HepG2 (cell line): Measurements from ENCODE around the gene RGS6. TPM values are rescaled to one million over a fixed set of nuclear protein-coding genes. Genes with fewer than 3 reads are reported as not detected.
"Not testable (repeated sequence)": the region's sequence is repeated elsewhere in the genome, so short reads cannot be mapped to it uniquely, and the experiment has no call there.

Source experiments
- ATAC-seq: fragments of 200-7000 bp; cut with Tn5 transposase; 3 replicates; pipeline ENCODE4 v1.9.1; 2020; ENCODE audit warnings: mild to moderate bottlenecking, moderate library complexity
- BruUV-seq: library from RNA; stranded (reverse); fragments of 400-500 nt; replicated peaks from 2 replicates; lab custom pipeline; 2021; lab: Mats Ljungman, UMichigan
- CTCF ChIA-PET: fragments of 300-600 bp; formaldehyde crosslinking; extraction: SDS; loops from one replicate; lab custom pipeline; 2021; ENCODE audit warnings: low total read pairs, inconsistent platforms, low intra/inter-chr PET ratio; lab: Yijun Ruan, JAX
- POLR2A ChIA-PET: fragments of 350-600 bp; sonication (Branson Sonifier 250); formaldehyde crosslinking; loops from one replicate; lab custom pipeline; 2020; ENCODE audit warnings: antibody characterized with exemption, inconsistent platforms; lab: Yijun Ruan, JAX
- DNase-seq: peaks from one replicate; pipeline ENCODE4 v3.0.0-alpha.2; 2015; ENCODE audit warnings: low spot score
- FAIRE-seq: peaks from 3 replicates; lab custom pipeline; 2011; peaks lifted over from hg19 to GRCh38; lab: Jason Lieb, UNC
- H2AFZ ChIP-seq: one replicate; pipeline ENCODE4 v1.6.1; 2011; ENCODE audit warnings: low read length, inconsistent platforms
- H3K27ac ChIP-seq: fragments of 300-600 bp; 3 replicates; pipeline ENCODE4 v1.8.0; 2011; ENCODE audit warnings: mixed run types, mild to moderate bottlenecking, mixed read lengths, low read length, inconsistent platforms; ENCODE audit not compliant: insufficient read depth; ENCODE audit errors: extremely low read length
- H3K27me3 ChIP-seq, 2 experiments: fragments of 200-600 bp in 1 of 2; 2 replicates in 1 of 2; 3 replicates in 1 of 2; pipeline versions ENCODE4 v1.6.0 to v1.8.0; 2011; ENCODE audit warnings: low read length in 2 of 2, mild to moderate bottlenecking in 2 of 2, moderate library complexity in 2 of 2, inconsistent platforms in 1 of 2; ENCODE audit not compliant: insufficient read depth in 2 of 2, control insufficient read depth in 1 of 2
- H3K36me3 ChIP-seq, 2 experiments: fragments of 200-600 bp in 1 of 2; replicated peaks in 1 of 2; 2 replicates in 1 of 2; 3 replicates in 1 of 2; pipeline versions ENCODE4 v1.5.1 to v1.8.0; 2011; ENCODE audit warnings: low read length in 2 of 2, inconsistent platforms in 1 of 2; ENCODE audit not compliant: insufficient read depth in 2 of 2, control insufficient read depth in 1 of 2
- H3K4me1 ChIP-seq: 2 replicates; pipeline ENCODE4 v1.5.1; 2012; ENCODE audit warnings: low read length, inconsistent platforms; ENCODE audit not compliant: insufficient read depth
- H3K4me2 ChIP-seq: 2 replicates; pipeline ENCODE4 v1.6.0; 2011; ENCODE audit warnings: low read depth, low read length, inconsistent platforms
- H3K4me3 ChIP-seq, 3 experiments: fragments of 200-600 bp in 1 of 3; sonication (generic), shearing (Covaris generic) in 1 of 3; replicated peaks in 1 of 3; 2 replicates each; pipeline ENCODE4 v1.5.1; 2011 to 2016; ENCODE audit warnings: low read length in 3 of 3, inconsistent platforms in 2 of 3, low read depth in 2 of 3, mild to moderate bottlenecking in 2 of 3, control low read depth in 1 of 3, mixed read lengths in 1 of 3; ENCODE audit not compliant: insufficient read depth in 1 of 3
- H3K79me2 ChIP-seq: one replicate; pipeline ENCODE4 v1.6.1; 2011; ENCODE audit warnings: low read length, inconsistent platforms; ENCODE audit not compliant: insufficient read depth
- H3K9ac ChIP-seq: 2 replicates; pipeline ENCODE4 v1.6.0; 2011; ENCODE audit warnings: mild to moderate bottlenecking, low read depth, low read length, inconsistent platforms; ENCODE audit not compliant: insufficient read depth
- H3K9me3 ChIP-seq: 2 replicates; pipeline ENCODE4 v1.5.1; 2012; ENCODE audit warnings: mild to moderate bottlenecking, low read length
- H4K20me1 ChIP-seq: 2 replicates; pipeline ENCODE4 v1.6.0; 2011; ENCODE audit warnings: inconsistent platforms, mild to moderate bottlenecking, low read length, moderate library complexity; ENCODE audit not compliant: insufficient read depth
- POGZ ChIP-seq: sonication (generic); formaldehyde crosslinking; IDR thresholded peaks from 2 replicates; pipeline ENCODE4 v1.4.0; 2020; ENCODE audit warnings: mild to moderate bottlenecking, missing genetic modification reagents
- ZNF720 ChIP-seq: sonication (generic); formaldehyde crosslinking; IDR thresholded peaks from 2 replicates; pipeline ENCODE4 v1.4.0; 2020; ENCODE audit warnings: missing genetic modification reagents
- WGBS: methylation state at CpG from one replicate; pipeline ENCODE4 v1.1.6; 2017; ENCODE audit warnings: low lambda C conversion rate; 5-methylcytosine and 5-hydroxymethylcytosine counted together
- in situ Hi-C: cut with HindIII; loops from 2 replicates; pipeline ENCODE4 v1.10.0; 2017; ENCODE audit warnings: low pct_unique_long_range_greater_than_20kb; ENCODE audit not compliant: extremely low pct_ligation_motif_present
- intact Hi-C: fragments of 100-400 bp; cut with micrococcal nuclease; formaldehyde crosslinking; loops from one replicate; pipeline ENCODE4 v1.10.0; 2022; ENCODE audit not compliant: unreplicated experiment
- polyA plus RNA-seq, 8 experiments: library from polyadenylated mRNA; depleted of rRNA in 3 of 8; stranded (reverse) in 7 of 8; unstranded in 1 of 8; fragments of >200 nt; fragmentation: Illumina TruSeq in 4 of 8; extraction: Trizol in 4 of 8; gene quantifications; 2 replicates each; pipeline versions ENCODE4 v1.2.1 to v1.2.3, GENCODE V29; 2011 to 2016; ENCODE audit warnings: low read depth in 4 of 8, missing spikeins in 1 of 8, mixed read lengths in 1 of 8; ENCODE audit not compliant: insufficient read depth in 1 of 8
- total RNA-seq, 5 experiments: library from RNA; depleted of rRNA; stranded (reverse); fragments of >200 nt; fragmentation: Illumina TruSeq; extraction: Trizol; gene quantifications; 2 replicates each; pipeline ENCODE4 v1.2.3, GENCODE V29; 2016; ENCODE audit warnings: low read depth in 1 of 5
- TF ChIP-seq, protein P1 (sequence below): sonication (generic); formaldehyde crosslinking; IDR thresholded peaks from 2 replicates; pipeline ENCODE4 v1.8.0; 2022; ENCODE audit warnings: mild to moderate bottlenecking, missing genetic modification reagents, moderate library complexity

The RGS6 gene
- total and polyA plus RNA-seq, 2 of the 13 experiments (the other 11 are each of a cell fraction or from before 2014, with no cell fraction given): not detected

DNA sequence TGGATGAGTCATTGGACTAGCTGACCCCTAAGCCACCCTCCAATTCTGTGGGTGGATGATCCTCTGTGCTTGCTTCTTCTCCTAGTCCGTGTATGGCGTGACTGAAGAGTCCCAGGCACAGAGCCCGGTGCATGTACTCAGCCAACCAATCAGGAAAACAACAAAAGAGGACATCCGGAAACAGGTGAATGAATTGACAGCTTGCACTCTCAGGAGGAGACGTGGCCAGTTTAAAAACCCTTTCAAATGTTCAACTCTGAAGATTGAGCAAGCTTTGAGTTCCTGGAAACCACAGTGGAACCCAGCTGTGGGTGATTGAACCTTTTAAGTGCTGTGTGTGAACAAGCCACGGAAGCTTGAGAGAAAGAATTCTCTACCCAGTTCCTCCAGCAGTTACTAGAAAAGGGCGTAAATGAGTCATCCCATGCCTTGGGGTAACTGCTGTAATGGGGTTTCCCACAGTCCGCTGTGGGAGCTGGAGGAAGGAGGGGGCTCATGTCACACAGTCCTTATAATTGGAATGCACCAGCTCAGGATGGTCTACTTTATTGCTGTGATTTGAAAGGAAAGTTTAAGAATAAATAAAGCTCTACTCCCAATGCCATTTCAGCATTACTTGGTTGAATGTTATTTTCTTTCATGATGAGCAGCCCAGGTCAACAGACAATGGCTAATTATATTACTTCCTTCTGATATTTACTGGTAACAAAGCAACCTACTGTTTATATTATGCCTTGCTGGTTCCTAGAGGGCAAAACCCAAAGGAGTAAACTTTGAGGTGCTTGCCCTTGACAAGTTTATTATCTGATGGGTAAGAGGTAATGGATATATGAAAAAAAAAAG is 544.6 kb downstream of the RGS6 start (continued):
- TF ChIP-seq, protein P1, sequence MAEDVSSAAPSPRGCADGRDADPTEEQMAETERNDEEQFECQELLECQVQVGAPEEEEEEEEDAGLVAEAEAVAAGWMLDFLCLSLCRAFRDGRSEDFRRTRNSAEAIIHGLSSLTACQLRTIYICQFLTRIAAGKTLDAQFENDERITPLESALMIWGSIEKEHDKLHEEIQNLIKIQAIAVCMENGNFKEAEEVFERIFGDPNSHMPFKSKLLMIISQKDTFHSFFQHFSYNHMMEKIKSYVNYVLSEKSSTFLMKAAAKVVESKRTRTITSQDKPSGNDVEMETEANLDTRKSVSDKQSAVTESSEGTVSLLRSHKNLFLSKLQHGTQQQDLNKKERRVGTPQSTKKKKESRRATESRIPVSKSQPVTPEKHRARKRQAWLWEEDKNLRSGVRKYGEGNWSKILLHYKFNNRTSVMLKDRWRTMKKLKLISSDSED: no peak

DNA sequence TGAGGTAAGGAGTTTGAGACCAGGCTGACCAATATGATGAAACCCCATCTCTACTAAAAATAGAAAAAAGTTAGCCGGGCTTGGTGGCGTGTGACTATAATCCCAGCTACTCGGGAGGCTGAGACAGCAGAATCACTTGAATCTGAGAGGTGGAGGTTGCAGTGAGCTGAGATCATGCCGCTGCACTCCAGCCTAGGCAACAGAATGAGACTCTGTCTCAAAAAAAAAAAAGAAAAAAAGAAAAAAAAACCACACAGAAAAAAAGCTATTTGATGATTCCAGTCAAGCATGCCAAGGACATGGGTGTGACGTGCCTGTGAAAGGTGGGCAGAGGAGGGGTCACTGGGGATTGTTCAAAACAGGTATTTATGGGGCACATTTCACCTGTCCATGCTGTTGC is 545.3 kb downstream of the RGS6 start:
- H4K20me1 ChIP-seq, FAIRE-seq, BruUV-seq, H3K4me2 ChIP-seq, H3K36me3 ChIP-seq, H3K9ac ChIP-seq, POLR2A ChIA-PET, H3K4me1 ChIP-seq, H3K4me3 ChIP-seq, CTCF ChIA-PET, H2AFZ ChIP-seq, in situ Hi-C loops, intact Hi-C loops, H3K27ac ChIP-seq, ATAC-seq, DNase-seq, H3K79me2 ChIP-seq, H3K9me3 ChIP-seq: not testable (repeated sequence)
- H3K27me3 ChIP-seq: peaks cover 1 to 13% of the 10 kb centered on the region in 2 experiments; a peak in 4 of 5 replicates
- under 1% methylated on average over 5 of the region's 5 CpGs for WGBS

DNA sequence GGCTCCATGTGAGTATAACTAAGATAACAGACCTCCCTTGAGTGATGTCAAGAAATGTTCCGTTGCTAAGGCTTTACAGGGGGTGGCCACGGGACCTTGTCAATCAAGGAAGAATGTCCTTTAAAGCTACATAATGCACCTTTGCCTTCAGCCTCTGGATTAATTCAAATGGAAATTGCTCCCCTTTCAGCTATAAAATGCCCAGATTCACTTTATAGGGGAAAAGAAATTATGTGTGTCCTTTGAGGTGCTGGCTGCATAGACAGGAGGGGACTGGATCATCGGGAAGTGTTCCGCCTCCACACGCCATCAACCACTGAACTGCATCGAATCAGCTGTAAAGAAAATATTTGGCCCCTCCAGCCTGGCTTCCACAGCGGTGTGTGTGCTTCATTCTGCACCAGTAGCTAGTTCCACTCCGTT is 546.3 kb downstream of the RGS6 start:
- no TSS peak for BruUV-seq
- no peak for FAIRE-seq
- H3K27ac ChIP-seq: no peak overlapping the region
- no peaks in the 10 kb centered on the region for H3K9me3 ChIP-seq
- no peak overlapping the region for H3K4me3 ChIP-seq
- no peak overlapping the region for H3K9ac ChIP-seq
- intact Hi-C loops: no loop called here
- H3K36me3 ChIP-seq: no peaks in the 10 kb centered on the region
- no peak for DNase-seq
- POLR2A ChIA-PET: no interaction called here
- no peaks in the 10 kb centered on the region for H3K79me2 ChIP-seq
- no peak overlapping the region for H2AFZ ChIP-seq
- no peak overlapping the region for H3K4me2 ChIP-seq
- H4K20me1 ChIP-seq: no peaks in the 10 kb centered on the region
- H3K27me3 ChIP-seq: peaks cover 1 to 13% of the 10 kb centered on the region in 2 experiments; a peak in 4 of 5 replicates
- in situ Hi-C loops: no loop called here
- no peak for ATAC-seq
- 18% methylated on average over 8 of the region's 8 CpGs for WGBS
- TF ChIP-seq POGZ (CRISPR knock-in tag) (no peak), ZNF720 (CRISPR knock-in tag) (no peak)
- TF ChIP-seq, all 625 proteins: peak for 0
- no peaks in the 10 kb centered on the region for H3K4me1 ChIP-seq
- CTCF ChIA-PET: no interaction called here
